ENCODE data around the gene ARHGEF7. TPM values are rescaled to one million over a fixed set of nuclear protein-coding genes. Genes with fewer than 3 reads are reported as not detected.
"Not testable (repeated sequence)": the region's sequence is repeated elsewhere in the genome, so short reads cannot be mapped to it uniquely, and the experiment has no call there.

Gene ARHGEF7
- total RNA-seq, 2 experiments from 2014 or later: 53.1 to 53.4 TPM

- intact Hi-C loops (cut with micrococcal nuclease): no loop called here
- no peaks in the 10 kb centered on the region for H3K36me3 Mint-ChIP-seq
- POLR2A ChIA-PET: no interaction called here
- H3K4me1 Mint-ChIP-seq (ENCODE audit: low read depth): no peaks in the 10 kb centered on the region
- CTCF ChIA-PET: interaction anchor here (0.9 kb wide), 1 partner anchor 9 kb away, joined by 3 read pairs; no protein-coding TSS in a partner anchor
- H3K4me3 Mint-ChIP-seq: no peak overlapping the region
- no peak overlapping the region for H3K27ac Mint-ChIP-seq
- H3K27me3 Mint-ChIP-seq: peaks cover 15% of the 10 kb centered on the region
- H3K9me3 Mint-ChIP-seq: no peaks in the 10 kb centered on the region
- no peak for DNase-seq
Measured at GRCh38 chr13:111082240-111082639, 32.9 kb upstream of the ARHGEF7 start.

- DNase-seq; H3K4me3 Mint-ChIP-seq; H3K36me3 Mint-ChIP-seq; H3K4me1 Mint-ChIP-seq (ENCODE audit: low read depth); H3K27ac Mint-ChIP-seq; POLR2A ChIA-PET; H3K9me3 Mint-ChIP-seq; intact Hi-C loops (cut with micrococcal nuclease): not testable (repeated sequence)
- H3K27me3 Mint-ChIP-seq: peaks cover 15% of the 10 kb centered on the region
- CTCF ChIA-PET: interaction anchor here (0.9 to 1.0 kb wide), 2 partner anchors 10 to 15 kb away, joined by 3 read pairs; no protein-coding TSS in a partner anchor
Measured at GRCh38 chr13:111082769-111083168, 32.3 kb upstream of the ARHGEF7 start.

- H3K27ac Mint-ChIP-seq; H3K9me3 Mint-ChIP-seq; H3K4me1 Mint-ChIP-seq (ENCODE audit: low read depth); H3K36me3 Mint-ChIP-seq; DNase-seq; POLR2A ChIA-PET; H3K4me3 Mint-ChIP-seq; intact Hi-C loops (cut with micrococcal nuclease): not testable (repeated sequence)
- CTCF ChIA-PET: interaction anchor here (1.0 kb wide), 1 partner anchor 16 kb away, joined by 3 read pairs; no protein-coding TSS in a partner anchor
- peaks cover 14% of the 10 kb centered on the region for H3K27me3 Mint-ChIP-seq
Measured at GRCh38 chr13:111083693-111084092, 31.4 kb upstream of the ARHGEF7 start.

- Mint-ChIP-seq H3K27me3 (peaks cover 11% of the 10 kb centered on the region), H3K9me3 (no peaks in the 10 kb centered on the region), H3K4me1 (ENCODE audit: low read depth) (no peaks in the 10 kb centered on the region), H3K36me3 (no peaks in the 10 kb centered on the region), H3K4me3 (no peak overlapping the region), H3K27ac (no peak overlapping the region)
- POLR2A ChIA-PET: no interaction called here
- DNase-seq: no peak
- intact Hi-C loops (cut with micrococcal nuclease): no loop called here
- CTCF ChIA-PET: interaction anchor here (0.6 to 1.2 kb wide), 2 partner anchors 13 to 135 kb away, joined by 3 read pairs; no protein-coding TSS in a partner anchor
Measured at GRCh38 chr13:111090169-111090568, 24.9 kb upstream of the ARHGEF7 start.

- Mint-ChIP-seq H3K9me3 (no peaks in the 10 kb centered on the region), H3K27me3 (peaks cover 25% of the 10 kb centered on the region), H3K27ac (no peak overlapping the region), H3K4me3 (no peak overlapping the region), H3K36me3 (no peaks in the 10 kb centered on the region), H3K4me1 (ENCODE audit: low read depth) (no peaks in the 10 kb centered on the region)
- intact Hi-C loops (cut with micrococcal nuclease): no loop called here
- ChIA-PET CTCF (no interaction called here), POLR2A (no interaction called here)
- no peak for DNase-seq
Measured at GRCh38 chr13:111092685-111093084, 22.4 kb upstream of the ARHGEF7 start.

- intact Hi-C loops (cut with micrococcal nuclease): no loop called here
- ChIA-PET CTCF (no interaction called here), POLR2A (no interaction called here)
- Mint-ChIP-seq H3K27ac (no peak overlapping the region), H3K36me3 (no peaks in the 10 kb centered on the region), H3K4me3 (no peak overlapping the region), H3K4me1 (ENCODE audit: low read depth) (no peaks in the 10 kb centered on the region), H3K9me3 (no peaks in the 10 kb centered on the region), H3K27me3 (peaks cover 27% of the 10 kb centered on the region)
- DNase-seq: no peak
Measured at GRCh38 chr13:111093136-111093535, 22.0 kb upstream of the ARHGEF7 start.

- intact Hi-C loops (cut with micrococcal nuclease): no loop called here
- CTCF ChIA-PET: interaction anchor here (1.2 kb wide), 1 partner anchor 26 kb away, joined by 4 read pairs; no protein-coding TSS in a partner anchor
- Mint-ChIP-seq H3K27ac (no peak overlapping the region), H3K36me3 (no peaks in the 10 kb centered on the region), H3K4me1 (ENCODE audit: low read depth) (no peaks in the 10 kb centered on the region), H3K27me3 (peaks cover 31% of the 10 kb centered on the region), H3K9me3 (no peaks in the 10 kb centered on the region), H3K4me3 (no peak overlapping the region)
- POLR2A ChIA-PET: no interaction called here
- DNase-seq: no peak
Measured at GRCh38 chr13:111093634-111094033, 21.5 kb upstream of the ARHGEF7 start.

- Mint-ChIP-seq H3K4me3 (no peak overlapping the region), H3K27me3 (peaks cover 39% of the 10 kb centered on the region), H3K27ac (no peak overlapping the region), H3K9me3 (no peaks in the 10 kb centered on the region), H3K36me3 (no peaks in the 10 kb centered on the region), H3K4me1 (ENCODE audit: low read depth) (no peaks in the 10 kb centered on the region)
- DNase-seq: no peak
- ChIA-PET POLR2A (no interaction called here), CTCF (interaction anchor here (1.2 kb wide), 2 partner anchors 28 kb away, joined by 3 to 4 read pairs; no protein-coding TSS in a partner anchor)
- intact Hi-C loops (cut with micrococcal nuclease): no loop called here
Measured at GRCh38 chr13:111095031-111095840, 19.9 kb upstream of the ARHGEF7 start.

- no peak for DNase-seq
- POLR2A ChIA-PET: no interaction called here
- Mint-ChIP-seq H3K36me3 (no peaks in the 10 kb centered on the region), H3K4me1 (ENCODE audit: low read depth) (no peaks in the 10 kb centered on the region), H3K27ac (no peak overlapping the region), H3K9me3 (no peaks in the 10 kb centered on the region), H3K27me3 (peaks cover 40% of the 10 kb centered on the region), H3K4me3 (no peak overlapping the region)
- intact Hi-C loops (cut with micrococcal nuclease): no loop called here
- CTCF ChIA-PET: interaction anchor here (1.2 kb wide), 1 partner anchor 28 kb away, joined by 3 read pairs; no protein-coding TSS in a partner anchor
Measured at GRCh38 chr13:111095911-111096501, 19.1 kb upstream of the ARHGEF7 start.

- Mint-ChIP-seq H3K4me1 (ENCODE audit: low read depth) (no peaks in the 10 kb centered on the region), H3K4me3 (no peak overlapping the region), H3K36me3 (peaks cover 8% of the 10 kb centered on the region), H3K27ac (no peak overlapping the region), H3K27me3 (peaks cover 53% of the 10 kb centered on the region), H3K9me3 (peaks cover 19% of the 10 kb centered on the region)
- DNase-seq: no peak
- intact Hi-C loops (cut with micrococcal nuclease): no loop called here
- POLR2A ChIA-PET: no interaction called here
- CTCF ChIA-PET: no interaction called here
Measured at GRCh38 chr13:111099290-111099689, 15.8 kb upstream of the ARHGEF7 start.

GRCh38 chr13:111110054-111110453 is 5.1 kb upstream of the ARHGEF7 start:
- no peak overlapping the region for H3K27ac Mint-ChIP-seq

GRCh38 chr13:111111376-111111937 is 3.7 kb upstream of the ARHGEF7 start:
- H3K4me1 Mint-ChIP-seq (ENCODE audit: low read depth): peaks cover 13% of the 10 kb centered on the region
- peaks cover 59% of the 10 kb centered on the region for H3K27me3 Mint-ChIP-seq
- ChIA-PET POLR2A (no interaction called here), CTCF (no interaction called here)
- DNase-seq: no peak
- intact Hi-C loops (cut with micrococcal nuclease): no loop called here
- no peak overlapping the region for H3K27ac Mint-ChIP-seq
- peaks cover 3% of the 10 kb centered on the region for H3K36me3 Mint-ChIP-seq
- H3K4me3 Mint-ChIP-seq: no peak overlapping the region
- no peaks in the 10 kb centered on the region for H3K9me3 Mint-ChIP-seq

More at GRCh38 chr13:111110054-111110453, 5.1 kb upstream of the ARHGEF7 start:
- H3K4me1 Mint-ChIP-seq (ENCODE audit: low read depth): peaks cover 8% of the 10 kb centered on the region
- peaks cover 60% of the 10 kb centered on the region for H3K27me3 Mint-ChIP-seq
- peaks cover 4% of the 10 kb centered on the region for H3K9me3 Mint-ChIP-seq
- DNase-seq: no peak
- ChIA-PET POLR2A (no interaction called here), CTCF (no interaction called here)
- H3K4me3 Mint-ChIP-seq: no peak overlapping the region
- no peaks in the 10 kb centered on the region for H3K36me3 Mint-ChIP-seq
- intact Hi-C loops (cut with micrococcal nuclease): no loop called here
